ENCODE data around the gene HLA-DOB.
"Not testable (repeated sequence)": the region's sequence is repeated elsewhere in the genome, so short reads cannot be mapped to it uniquely, and the experiment has no call there.

GRCh38 chr6:32805404-32805803 lies 11.4 kb downstream of the HLA-DOB start:
- TF ChIP-seq POLR2A (IDR thresholded peaks at IDR 0.05), result not testable (repeated sequence)
- TF ChIP-seq, protein P1, sequence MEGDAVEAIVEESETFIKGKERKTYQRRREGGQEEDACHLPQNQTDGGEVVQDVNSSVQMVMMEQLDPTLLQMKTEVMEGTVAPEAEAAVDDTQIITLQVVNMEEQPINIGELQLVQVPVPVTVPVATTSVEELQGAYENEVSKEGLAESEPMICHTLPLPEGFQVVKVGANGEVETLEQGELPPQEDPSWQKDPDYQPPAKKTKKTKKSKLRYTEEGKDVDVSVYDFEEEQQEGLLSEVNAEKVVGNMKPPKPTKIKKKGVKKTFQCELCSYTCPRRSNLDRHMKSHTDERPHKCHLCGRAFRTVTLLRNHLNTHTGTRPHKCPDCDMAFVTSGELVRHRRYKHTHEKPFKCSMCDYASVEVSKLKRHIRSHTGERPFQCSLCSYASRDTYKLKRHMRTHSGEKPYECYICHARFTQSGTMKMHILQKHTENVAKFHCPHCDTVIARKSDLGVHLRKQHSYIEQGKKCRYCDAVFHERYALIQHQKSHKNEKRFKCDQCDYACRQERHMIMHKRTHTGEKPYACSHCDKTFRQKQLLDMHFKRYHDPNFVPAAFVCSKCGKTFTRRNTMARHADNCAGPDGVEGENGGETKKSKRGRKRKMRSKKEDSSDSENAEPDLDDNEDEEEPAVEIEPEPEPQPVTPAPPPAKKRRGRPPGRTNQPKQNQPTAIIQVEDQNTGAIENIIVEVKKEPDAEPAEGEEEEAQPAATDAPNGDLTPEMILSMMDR (IDR thresholded peaks at IDR 0.05), result not testable (repeated sequence)
